VCaP (cell line): ENCODE results near the gene DDX50.

Experiments
- H3K27ac ChIP-seq: fragments of 450-650 bp; 2 replicates; pipeline ENCODE4 v1.5.1; 2017
- TF ChIP-seq, protein P1 (sequence below): fragments of 450-650 bp; conservative IDR thresholded peaks from 2 replicates; pipeline ENCODE4 v1.5.1; 2017; ENCODE audit warnings: mild to moderate bottlenecking, moderate library complexity

The DDX50 gene

DNA sequence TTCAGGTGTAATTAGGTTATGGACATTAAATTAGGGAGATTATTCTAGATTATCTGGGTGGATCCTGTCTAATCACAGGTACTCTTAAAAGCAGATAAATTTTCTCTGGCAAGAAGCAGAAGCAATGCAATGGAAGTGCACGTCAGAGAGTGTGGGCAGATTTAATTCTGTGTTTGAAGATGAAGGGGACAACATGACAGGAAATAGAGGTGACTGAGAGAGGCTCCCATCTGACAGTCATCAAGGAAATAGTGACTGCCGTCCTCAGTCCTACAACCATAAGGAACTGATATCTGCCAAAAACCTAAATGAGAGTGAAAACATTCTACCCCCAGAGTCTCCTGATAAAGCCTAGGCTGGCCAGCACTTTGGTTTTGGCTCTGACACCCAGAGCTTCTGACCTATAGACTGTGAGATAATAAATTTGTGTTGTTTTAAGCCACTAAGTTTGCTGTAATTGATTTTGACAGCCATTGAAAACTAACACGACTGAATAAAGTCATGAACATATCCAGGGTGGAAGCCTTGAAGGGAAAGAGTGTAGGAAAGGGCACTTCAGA is 30.5 kb upstream of the DDX50 start:
- peak overlapping the region; percentile 60 for H3K27ac ChIP-seq
- TF ChIP-seq, protein P1, sequence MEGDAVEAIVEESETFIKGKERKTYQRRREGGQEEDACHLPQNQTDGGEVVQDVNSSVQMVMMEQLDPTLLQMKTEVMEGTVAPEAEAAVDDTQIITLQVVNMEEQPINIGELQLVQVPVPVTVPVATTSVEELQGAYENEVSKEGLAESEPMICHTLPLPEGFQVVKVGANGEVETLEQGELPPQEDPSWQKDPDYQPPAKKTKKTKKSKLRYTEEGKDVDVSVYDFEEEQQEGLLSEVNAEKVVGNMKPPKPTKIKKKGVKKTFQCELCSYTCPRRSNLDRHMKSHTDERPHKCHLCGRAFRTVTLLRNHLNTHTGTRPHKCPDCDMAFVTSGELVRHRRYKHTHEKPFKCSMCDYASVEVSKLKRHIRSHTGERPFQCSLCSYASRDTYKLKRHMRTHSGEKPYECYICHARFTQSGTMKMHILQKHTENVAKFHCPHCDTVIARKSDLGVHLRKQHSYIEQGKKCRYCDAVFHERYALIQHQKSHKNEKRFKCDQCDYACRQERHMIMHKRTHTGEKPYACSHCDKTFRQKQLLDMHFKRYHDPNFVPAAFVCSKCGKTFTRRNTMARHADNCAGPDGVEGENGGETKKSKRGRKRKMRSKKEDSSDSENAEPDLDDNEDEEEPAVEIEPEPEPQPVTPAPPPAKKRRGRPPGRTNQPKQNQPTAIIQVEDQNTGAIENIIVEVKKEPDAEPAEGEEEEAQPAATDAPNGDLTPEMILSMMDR: no peak

DNA sequence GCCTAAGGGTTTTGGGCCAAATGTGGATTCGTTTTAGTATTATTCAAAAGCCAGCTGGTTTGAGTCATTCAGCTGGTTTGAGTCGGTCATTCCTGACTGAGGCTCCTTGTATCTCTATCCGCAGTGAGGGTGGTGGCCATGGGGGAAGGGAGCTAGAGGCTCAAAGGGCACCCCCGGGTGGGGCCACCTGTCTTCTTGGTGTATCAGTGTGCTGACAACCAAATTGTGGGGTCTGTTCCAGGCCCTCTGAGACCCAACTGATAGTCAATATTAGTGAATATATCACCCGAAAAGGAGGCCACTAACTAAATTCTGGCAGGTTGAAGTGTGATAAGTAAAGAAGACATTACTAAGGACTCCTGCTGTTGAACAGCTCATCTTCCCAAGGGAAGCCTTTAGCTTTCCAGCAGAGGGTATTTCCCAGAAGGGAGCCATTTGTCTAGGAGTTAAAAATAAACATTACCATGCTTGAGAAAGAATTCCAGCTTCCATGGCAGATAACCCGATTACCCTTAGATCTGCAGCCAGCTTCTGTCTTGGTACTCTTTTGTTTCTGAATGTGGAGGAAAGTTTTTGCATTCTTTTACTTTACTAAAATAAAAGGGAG is 29.9 kb upstream of the DDX50 start:
- TF ChIP-seq, protein P1: no peak
- H3K27ac ChIP-seq: peak overlapping the region; percentile 60

DNA sequence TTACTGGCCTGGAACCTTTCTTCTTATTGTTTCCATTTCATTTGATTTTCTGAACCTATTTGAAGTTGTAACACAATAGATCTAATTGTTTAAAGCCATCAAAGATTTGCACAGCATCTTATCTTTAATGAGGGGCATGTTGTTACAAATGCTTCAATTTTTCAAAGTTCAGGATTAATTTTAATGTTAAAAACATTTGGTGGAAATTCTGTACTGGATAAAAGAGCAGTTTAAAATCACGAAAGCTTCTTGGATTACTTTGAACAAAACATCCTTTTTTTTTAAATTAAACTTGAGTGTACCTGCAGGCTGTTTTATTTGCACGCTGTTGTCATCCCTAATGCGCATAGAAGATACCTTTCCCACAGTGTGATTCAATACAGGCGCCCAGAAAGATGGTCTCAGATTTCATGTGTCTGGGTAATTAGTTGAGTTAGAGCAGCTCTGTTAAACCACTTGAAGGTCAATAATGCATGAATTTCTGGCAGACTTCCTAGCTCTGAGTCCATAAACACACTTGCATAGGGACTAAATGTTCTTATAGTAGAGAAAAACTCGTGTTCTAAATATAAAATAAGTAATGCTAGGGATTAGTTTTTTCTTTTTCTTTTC is 29.3 kb upstream of the DDX50 start:
- TF ChIP-seq, protein P1: no peak
- peak overlapping the region; percentile 60 for H3K27ac ChIP-seq

DNA sequence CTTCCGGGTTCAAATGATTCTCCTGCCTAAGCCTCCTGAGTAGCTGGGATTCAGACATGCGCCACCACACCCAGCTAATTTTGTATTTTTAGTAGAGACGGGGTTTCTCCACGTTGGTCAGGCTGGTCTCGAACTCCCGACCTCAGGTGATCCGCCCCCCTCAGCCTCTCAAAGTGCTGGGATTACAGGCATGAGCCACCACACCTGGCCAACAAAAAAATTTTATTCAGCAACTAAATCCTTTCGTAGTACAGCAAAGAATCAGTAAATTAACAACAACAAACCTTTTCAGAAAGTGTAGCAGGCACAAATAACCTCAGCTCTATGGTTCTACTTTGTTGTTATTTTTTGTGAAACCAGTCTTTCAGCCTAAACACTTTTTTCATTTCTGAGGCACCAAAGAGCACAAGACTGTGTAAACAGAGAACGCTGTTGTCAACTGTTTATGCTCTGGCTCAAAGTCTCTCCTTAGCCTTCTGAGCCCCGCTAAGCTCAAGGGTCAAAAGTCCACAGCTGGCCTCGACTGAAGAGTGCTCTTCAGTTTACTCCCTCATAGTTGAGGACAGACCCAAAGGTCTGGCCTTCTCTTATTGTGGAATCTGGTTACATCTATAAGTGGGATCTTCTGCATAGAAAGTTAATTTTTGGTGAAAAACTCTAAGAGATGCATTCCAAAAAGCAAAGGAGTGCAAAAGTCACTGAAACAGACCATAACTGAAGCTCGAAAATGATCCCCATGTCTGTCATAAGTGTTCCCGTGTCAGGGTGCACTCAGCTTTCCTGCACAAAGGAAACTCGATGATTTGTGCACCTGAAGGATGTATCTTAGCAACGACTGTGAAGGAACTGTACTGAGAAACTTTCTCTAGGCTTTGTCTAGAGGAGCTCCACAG is 24.6 kb upstream of the DDX50 start:
- TF ChIP-seq, protein P1: no peak
- no peak overlapping the region for H3K27ac ChIP-seq

DNA sequence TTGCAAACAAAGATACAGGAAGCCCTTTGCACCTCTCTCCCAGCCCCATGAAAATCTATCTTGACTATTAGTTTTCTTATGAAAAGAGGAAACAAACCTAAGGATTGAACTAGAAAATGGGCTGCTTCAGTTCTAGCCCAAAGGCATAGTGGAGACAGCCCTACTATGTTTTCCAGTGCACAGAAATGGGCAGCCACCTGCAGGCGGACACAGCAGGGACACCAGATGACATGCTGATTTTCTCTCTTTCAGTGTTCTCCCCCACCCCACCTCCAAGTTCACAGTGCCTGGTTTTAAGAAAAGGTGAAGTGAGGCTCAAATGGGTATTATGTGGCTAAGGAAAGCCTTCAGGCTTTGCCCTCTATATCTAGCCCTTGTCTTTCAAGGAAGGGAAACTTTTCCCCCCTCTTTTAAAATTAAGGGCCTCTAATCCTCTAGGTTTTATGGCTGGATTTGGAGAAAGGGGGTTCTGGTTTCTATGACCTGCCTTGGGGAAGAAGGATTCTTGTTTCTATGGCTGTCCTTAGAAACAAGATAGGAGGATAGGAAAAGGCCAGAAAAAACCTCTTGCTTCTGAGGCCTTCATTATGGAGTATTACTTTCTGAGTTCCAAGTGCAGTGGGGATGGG is 23.5 kb upstream of the DDX50 start:
- no peak overlapping the region for H3K27ac ChIP-seq
- TF ChIP-seq, protein P1: no peak

DNA sequence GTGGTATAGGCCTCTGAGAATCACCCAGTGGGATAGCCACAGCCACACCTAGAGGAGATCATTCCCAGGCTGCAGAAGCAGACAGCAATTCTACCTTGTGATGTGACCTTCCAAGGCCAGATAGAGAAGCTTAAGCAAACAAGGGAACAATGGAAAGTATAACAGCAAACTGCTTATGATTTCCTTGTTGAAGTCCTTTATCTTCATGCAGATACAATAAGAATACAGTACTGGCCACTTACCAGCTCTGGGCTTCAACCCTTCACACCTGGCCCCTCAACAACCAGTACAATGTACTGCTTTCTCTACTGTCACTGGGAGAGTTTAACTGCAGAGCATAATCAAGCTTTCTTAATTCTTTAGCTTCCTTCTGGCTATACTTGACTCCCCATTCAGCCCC is 22.6 kb upstream of the DDX50 start:
- no peak overlapping the region for H3K27ac ChIP-seq
- TF ChIP-seq, protein P1: no peak

DNA sequence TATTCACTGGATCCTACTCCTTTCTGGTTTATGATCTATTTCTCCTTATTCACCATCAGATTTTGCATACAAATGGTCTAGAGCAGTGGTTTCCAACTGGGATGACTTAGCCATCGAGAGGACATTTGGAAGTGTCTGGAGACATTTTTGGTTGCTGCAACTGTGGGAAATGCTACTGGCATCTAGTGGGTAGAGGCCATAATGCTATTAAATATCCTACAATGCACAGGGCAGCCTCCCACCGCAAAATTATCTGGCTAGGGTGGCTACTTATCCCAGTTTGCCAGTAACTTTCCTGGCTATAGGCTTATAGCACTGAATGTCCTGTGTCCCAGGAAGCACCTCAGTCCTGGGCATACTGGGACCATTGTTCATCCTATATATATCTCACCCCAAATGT is 21.5 kb upstream of the DDX50 start:
- TF ChIP-seq, protein P1: no peak; the same call in 1 of the 2 replicates
- H3K27ac ChIP-seq: no peak overlapping the region
